Adipose tissue (tissue), 3 donors: ENCODE results near the gene GNAL. TPM values are rescaled to one million over a fixed set of nuclear protein-coding genes. Genes with fewer than 3 reads are reported as not detected.
"Not testable (repeated sequence)": the region's sequence is repeated elsewhere in the genome, so short reads cannot be mapped to it uniquely, and the experiment has no call there.

Source experiments
- H3K27ac ChIP-seq: one replicate; pipeline ENCODE4 v1.5.1; 2013; ENCODE audit warnings: low read depth, low read length
- WGBS, 3 donors: extraction: QIAGEN DNeasy Blood & Tissue Kit; methylation state at CpG; one replicate each; pipeline ENCODE4 v1.1.7; 2013; 5-methylcytosine and 5-hydroxymethylcytosine counted together
- polyA plus RNA-seq, 3 donors: library from polyadenylated mRNA; stranded (reverse); fragments of 200-250 nt; gene quantifications; one replicate each; pipeline ENCODE4 v1.2.3, GENCODE V29; 2013
- donor health status: healthy with polysubstance abuse.
- donor health status: Bipolar disorder and iron deficiency.
- donor health status: healthy.

GNAL gene
- polyA plus RNA-seq, 3 donors = 1.2 to 2.7 (median 2.4) TPM

DNA sequence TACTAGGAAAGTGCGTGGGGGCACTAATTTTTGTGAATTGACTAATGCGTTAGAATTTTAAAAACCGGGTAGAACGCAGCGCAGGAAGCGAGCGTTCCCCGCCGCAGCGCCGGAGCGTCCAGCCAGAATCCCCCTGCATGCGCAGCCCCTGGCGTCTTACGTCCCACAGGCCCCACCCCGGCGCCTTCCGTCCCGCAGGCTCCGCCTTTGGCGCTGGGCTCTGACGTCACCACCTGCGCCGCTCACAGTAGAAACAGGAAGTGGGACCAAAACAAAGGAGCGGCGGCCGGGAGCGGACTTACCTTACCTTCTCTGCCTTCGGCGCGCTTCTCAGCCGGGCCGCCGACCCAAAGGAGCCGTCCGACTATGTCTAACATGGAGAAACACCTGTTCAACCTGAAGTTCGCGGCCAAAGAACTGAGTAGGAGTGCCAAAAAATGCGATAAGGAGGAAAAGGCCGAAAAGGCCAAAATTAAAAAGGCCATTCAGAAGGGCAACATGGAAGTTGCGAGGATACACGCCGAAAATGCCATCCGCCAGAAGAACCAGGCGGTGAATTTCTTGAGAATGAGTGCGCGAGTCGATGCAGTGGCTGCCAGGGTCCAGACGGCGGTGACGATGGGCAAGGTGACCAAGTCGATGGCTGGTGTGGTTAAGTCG, 162.2 kb downstream of the GNAL start, which contains the start of gene CHMP1B:
TSS of gene CHMP1B (plus strand) at position 268 of the 660 bp plus-strand sequence. CDS start at position 367, 99 bp downstream.
- WGBS, 3 donors = 0% methylated on average over 53 of the region's 53 CpGs
- peak within 1 kb of the TSS; percentile 69 for H3K27ac ChIP-seq

DNA sequence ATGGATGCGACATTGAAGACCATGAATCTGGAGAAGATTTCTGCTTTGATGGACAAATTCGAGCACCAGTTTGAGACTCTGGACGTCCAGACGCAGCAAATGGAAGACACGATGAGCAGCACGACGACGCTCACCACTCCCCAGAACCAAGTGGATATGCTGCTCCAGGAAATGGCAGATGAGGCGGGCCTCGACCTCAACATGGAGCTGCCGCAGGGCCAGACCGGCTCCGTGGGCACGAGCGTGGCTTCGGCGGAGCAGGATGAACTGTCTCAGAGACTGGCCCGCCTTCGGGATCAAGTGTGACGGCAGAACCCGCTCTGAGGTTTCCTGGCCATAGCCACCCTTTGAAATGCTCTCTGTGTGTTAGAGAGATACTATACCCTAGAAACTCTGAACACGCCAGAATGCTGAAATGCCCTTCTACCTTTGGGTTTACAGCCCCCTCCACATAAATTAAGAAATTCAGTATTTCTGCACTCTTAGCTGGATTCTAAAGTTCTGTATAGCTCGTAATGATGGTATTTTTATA, 162.8 kb downstream of the GNAL start:
- no peak overlapping the region for H3K27ac ChIP-seq
- WGBS, 3 donors = 1% methylated on average over 23 of the region's 23 CpGs

DNA sequence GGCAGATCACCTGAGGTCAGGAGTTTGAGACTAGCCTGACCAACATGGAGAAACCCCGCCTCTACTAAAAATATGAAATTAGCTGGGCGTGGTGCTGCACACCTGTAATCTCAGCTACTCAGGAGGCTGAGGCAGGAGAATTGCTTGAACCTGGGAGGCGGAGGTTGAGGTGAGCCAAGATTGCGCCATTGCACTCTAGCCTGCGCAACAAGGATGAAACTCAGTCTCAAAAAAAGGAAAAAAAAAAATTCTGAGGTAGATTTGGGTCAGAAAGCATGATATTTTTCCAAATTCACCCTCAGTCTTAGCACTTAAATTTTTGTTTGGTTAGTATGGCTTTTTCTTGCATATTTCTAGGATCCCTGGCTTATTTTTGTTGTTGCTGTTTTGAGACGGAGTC, 165.5 kb downstream of the GNAL start:
- not testable (repeated sequence) for H3K27ac ChIP-seq
- WGBS, 3 donors = 86 to 96% (median 92%) methylated on average over 6 of the region's 6 CpGs

DNA sequence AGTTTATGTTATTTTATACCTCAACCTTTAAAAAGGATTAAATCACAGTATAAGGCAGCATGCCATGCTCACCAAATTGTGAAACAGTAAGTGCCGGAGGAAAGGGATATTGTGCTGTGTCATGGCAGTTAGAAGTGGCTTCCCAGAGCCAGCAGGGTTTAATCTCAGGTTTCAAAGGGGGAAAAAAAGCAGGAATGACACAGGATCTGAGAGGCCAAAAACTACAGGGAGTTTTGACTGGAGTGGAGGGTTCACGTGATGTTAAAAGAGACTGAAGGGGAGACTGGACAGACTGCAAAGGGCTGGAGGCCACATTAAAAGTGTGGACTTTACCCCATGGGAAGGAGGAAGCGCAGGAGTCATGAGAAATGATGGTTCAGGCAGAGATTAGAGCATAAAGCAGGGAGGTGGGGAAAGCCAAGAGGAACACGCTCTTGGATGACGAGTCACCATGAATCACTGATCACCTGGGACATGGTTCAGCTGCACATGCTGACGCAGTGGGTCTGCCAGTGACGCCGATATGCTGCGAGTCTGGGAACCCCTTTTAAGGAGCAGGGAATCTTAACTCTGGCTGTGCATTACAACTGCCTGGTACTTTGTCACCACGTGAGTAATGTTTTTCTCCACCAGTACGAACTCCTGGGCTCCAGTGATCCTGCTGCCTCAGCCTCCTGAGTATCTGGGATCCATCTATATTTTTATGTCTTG, 168.3 kb downstream of the GNAL start:
- H3K27ac ChIP-seq = no peak overlapping the region
- WGBS, 3 donors = 39 to 48% (median 42%) methylated on average over 11 of the region's 11 CpGs

DNA sequence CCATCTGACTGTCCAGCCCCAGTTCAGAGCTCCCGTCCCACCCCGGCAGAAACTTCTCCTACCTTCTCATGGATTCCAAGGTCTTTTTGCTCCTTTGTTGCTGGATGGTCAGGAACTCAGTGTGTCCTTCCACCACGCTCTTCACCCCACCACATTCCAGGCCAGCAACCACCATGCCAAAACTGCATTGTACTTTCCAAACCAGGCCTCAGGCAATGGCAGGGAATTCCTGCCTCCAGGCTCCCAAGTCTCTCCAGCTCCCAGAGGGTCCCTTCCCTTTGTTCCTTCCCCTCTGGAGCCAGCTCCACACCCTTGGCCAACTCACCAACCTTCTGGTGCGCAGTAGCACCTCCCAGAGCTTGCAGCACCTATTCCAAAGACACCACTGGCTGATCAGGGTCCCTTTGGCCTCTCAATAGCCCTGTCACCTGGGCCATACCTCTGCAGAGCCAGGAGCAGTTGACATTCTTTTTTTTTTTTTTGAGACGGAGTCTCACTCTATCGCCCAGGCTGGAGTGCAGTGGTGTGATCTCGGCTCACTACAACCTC, 170.3 kb downstream of the GNAL start:
- 90 to 96% (median 96%) methylated on average over 4 to 7 of the region's 7 CpGs for WGBS, 3 donors
- no peak overlapping the region for H3K27ac ChIP-seq

DNA sequence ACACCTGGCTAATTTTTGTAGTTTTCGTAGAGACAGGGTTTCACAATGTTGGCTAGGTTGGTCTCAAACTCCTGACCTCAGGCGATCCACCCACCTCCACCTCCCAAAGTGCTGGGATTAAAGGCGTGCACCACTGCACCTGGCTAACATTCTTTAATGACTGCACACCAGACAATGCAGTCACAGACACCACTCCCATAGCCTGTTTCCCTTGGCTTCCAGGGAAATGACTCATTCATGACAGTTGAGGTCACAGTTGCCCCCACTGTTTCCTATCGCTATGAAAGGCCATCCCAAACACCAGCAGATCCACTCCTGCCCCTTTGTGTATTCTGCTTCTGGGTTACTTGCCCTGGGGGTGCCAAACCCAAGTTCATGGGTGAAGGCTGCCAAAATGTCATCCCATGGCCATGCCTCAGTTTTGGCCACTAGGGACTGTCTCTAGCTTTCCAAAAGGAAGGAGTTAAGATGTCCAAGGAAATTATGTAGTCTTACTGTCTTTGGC, 170.9 kb downstream of the GNAL start:
- H3K27ac ChIP-seq = no peak overlapping the region
- 63 to 86% (median 65%) methylated on average over 4 of the region's 4 CpGs for WGBS, 3 donors

DNA sequence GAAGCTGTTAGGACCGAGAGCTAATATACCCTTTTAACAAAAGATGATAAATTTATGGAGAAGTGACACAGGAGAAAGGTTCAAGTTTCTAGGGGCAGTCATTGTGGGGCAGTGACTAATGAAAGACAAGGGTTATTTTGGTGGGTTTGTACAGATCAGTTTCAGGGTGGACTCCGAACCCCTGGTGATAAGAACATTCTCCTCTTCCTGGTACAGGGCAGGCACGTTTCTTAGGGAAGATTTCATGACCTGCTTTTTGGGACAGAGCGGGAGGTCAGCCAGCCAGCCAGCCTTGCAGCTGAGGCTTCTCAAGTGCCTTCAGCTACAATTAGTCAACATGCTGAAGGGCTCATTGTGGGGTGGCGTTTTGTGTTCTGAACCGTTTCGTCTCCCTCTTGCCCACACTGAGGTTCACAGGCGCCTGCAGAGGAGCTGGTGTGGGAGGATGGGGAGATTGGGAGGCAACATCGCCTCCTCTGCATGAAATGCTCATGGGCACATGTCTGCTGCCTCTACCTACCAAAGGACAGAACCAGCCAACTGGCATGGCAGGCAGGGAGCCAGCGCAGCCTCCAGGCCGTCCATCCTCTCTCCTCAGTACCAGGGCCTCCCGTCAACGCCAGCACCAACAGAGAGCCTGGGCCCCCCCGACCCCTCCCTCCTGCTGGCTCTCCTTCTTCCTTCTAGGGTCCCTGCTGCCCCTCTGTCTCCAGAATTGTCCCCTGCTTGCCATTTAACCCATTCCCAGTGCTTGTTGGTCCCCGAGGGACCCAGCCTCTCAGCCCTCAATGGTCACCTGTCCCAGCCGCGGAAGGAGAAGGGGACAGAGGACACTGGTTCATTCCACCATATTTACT, 171.8 kb downstream of the GNAL start:
- no peak overlapping the region for H3K27ac ChIP-seq
- 77 to 89% (median 87%) methylated on average over 15 to 17 of the region's 17 CpGs for WGBS, 3 donors

DNA sequence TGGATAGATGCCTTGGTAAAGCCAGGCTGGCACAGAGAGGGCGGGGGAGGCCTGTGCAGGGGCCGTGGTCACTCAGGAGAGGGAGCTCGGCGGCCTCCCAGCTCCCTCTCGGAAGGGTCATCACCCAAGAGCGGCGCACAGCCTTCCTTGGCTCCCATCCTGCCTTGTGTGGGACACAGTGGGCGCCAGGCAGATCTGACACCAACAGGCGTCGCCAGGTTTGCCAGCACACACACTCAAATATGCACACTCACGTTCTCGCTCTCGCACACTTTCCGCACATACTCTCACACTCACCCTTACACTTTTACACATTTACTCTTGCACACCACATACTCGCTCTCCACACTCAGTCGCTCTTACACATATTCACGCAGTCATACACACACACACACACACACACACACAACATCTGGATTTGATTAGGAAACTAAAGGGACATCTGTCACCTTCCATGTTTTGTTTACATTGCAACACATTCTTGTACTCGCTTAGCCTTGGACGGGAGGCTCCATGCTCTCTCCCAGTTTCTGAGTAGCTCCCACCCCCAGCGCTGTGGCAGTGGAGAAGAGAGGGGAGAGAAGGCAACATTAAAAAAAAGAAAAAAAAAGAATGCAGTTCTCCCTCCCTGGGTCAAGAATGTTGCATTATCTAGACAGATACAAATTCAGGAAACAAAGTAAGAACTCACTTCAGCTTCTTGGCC, 172.7 kb downstream of the GNAL start:
- 78 to 85% (median 83%) methylated on average over 20 of the region's 20 CpGs for WGBS, 3 donors
- no peak overlapping the region for H3K27ac ChIP-seq

DNA sequence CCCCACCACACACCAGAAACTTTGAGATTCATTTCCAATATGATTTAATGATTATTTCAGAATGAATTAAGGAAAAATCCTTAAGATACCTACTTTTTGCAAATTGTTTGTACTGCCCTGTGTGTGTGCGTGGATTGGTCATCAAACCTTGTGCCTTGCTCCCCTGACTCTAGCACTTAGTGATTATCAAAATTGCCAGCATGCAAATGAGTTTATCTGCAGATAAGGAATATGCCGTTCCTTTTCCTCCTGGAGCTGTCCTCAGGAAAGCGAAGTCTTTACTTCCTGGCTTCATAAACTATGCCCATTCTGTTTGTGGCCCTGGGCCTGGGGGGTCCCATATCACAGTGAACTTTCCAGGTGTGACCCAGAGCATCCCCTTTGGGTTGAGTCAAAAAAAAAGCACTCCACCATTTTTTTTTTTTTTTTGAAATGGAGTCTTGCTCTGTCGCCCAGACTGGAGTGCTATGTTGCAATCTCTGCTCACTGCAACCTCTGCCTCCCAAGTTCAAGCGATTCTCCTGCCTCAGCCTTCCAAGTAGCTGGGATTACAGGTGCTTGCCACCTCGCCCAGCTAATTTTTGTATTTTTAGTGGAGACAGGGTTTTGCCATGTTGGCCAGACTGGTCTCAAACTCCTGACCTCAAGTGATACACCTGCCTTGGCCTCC, 173.5 kb downstream of the GNAL start:
- WGBS, 3 donors = 77 to 78% (median 77%) methylated on average over 6 of the region's 6 CpGs
- no peak overlapping the region for H3K27ac ChIP-seq

DNA sequence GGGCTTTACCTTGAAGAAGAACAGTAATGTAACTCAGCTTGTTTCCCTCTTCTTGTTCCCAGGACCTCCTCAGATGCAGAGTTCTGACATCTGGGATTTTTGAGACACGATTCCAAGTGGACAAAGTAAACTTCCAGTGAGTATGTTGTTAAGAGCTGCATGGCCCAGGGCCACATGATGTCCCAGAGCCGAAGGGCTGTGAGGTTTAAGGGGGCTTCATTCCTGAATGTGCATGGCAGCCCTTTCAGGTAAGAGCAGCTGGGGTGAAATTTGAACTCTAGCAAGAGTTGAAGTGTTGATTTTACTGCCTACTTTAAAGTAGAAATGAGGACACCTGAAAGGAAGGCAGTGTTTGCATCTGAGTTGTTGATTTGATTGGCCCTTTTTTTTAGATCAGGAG, 175.4 kb downstream of the GNAL start:
- 75 to 89% (median 83%) methylated on average over 2 of the region's 2 CpGs for WGBS, 3 donors

DNA sequence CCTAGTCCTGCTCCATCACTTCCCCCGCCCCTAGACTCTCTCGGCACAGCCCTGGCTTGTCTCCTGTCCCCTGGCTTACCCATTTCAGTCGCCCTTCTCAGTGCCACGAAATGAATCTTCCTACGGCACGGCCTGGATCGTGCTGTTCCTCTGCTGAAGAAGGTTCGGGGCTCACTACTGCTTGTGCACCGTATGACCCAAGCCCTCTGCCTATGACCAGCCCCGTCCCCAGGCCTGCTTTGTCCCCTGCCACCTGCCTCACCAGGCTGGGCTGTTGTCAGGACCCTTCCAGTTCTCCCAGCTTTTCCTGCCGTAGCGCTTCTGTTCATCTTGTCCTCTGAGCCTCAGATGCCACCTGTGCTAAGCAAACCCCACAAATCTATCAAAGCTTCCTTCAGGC, 176.0 kb downstream of the GNAL start:
- 85 to 91% (median 90%) methylated on average over 12 of the region's 12 CpGs for WGBS, 3 donors
- H3K27ac ChIP-seq = no peak overlapping the region

More for the DNA sequence above, 175.4 kb downstream of the GNAL start:
- H3K27ac ChIP-seq = no peak overlapping the region

DNA sequence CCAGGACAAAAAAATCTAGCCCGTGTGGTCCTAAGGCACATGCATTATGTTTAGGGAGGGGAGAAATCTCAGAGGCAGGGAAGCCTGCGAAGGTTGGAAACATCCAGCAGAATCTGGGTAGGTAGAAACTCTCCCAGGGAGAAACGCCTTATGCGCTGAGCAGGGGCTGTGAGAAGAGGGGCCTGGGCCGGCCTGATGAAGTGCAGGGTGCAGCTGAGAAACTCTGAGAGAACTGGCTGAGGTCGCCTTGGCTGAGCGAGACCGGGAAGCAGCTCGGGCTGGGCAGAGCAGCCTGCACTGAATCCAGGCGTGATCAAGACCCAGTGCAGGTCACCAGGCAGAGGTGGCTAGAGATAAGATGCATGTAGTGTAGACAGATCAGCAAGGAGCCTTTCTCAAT, 177.3 kb downstream of the GNAL start:
- 77 to 81% (median 77%) methylated on average over 10 of the region's 10 CpGs for WGBS, 3 donors
- no peak overlapping the region for H3K27ac ChIP-seq

DNA sequence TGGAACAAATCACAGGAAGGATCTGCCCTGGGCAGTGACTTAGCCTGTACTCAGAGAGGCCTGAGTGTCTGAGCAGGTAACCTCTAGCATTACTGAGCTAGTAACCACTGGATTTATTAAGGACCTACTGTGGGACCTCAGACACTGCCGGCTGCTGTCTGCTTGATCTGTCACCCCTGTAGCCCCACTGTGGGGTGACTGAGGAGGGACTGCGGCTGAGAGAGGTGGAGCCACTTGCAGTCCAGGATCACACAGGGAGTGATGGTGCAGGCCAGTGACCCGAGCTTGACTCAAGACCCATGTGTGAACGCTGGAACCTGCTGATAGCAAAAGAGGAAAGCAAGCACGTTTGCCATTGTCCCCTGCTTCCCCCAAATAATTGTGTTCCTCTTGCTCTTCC, 177.7 kb downstream of the GNAL start:
- WGBS, 3 donors = 53 to 74% (median 67%) methylated on average over 5 of the region's 5 CpGs
- H3K27ac ChIP-seq = no peak overlapping the region

DNA sequence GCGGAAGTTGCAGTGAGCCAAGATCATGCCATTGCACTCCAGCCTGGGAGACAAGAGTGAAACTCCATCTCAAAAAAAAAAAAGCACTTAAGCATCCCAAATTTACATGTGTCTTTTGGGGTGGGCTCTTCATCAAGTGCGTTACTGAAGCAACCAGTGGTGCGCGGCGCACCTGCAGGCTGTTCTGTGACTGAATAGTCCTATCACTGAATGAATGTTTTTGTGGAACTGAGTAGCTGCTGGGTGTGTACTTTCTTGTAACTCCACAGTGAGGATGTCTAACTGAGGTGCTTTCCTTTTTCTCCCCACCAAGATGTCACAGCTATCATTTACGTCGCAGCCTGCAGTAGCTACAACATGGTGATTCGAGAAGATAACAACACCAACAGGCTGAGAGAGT, 179.2 kb downstream of the GNAL start:
- 95 to 98% (median 96%) methylated on average over 8 of the region's 8 CpGs for WGBS, 3 donors
- no peak overlapping the region for H3K27ac ChIP-seq

DNA sequence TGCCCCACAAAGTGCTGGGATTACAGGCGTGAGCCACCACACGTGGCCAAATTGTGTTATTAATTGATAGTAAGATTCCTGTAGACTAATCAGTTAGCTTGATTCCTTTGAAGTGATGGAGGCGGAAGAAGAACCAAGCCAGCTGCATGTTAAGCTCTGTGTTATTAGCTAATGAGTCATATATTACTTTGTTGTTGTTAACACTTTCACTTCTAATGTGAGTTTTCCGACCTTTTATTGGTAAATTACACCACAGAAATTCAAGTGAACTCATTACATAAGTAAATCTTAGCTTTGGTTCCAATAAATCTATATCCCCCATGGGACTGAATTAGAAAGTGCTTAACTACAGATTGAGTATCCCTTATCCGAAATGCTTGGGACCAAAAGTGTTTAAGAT, 182.4 kb downstream of the GNAL start:
- WGBS, 3 donors = 51 to 68% (median 60%) methylated on average over 5 of the region's 5 CpGs
- no peak overlapping the region for H3K27ac ChIP-seq

DNA sequence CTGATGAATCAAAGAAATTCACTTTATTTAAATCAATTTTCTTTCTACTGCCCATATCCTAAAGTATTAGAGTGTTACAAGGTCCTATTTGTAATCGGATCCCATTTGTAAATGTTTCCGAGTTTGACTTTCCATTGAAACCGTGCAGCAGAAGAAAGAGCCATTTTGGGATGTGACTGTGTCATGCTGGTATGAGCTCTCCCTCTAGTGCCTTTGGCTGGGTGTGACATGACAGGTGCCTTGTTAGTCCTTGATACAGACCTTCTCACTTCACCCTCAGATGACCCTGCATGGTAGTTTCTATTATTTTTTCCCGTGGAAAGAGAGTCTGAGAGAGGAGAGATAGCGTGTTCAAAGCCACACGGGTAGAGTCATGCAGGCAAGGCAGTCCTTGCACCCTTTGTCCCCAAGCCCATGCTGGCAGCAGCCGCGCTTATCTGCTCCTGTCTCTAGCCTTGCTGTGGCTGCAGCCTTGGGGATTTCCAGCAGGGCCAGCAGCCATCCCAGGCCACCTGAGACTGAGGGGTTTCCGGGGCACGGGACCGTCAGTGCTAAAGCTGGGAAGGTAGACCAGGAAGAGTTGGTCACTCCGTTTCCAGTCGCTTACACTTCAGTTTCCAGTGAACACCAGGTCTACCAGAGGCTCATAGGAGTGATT, 183.5 kb downstream of the GNAL start:
- no peak overlapping the region for H3K27ac ChIP-seq
- WGBS, 3 donors = 45 to 71% (median 67%) methylated on average over 13 of the region's 13 CpGs
